ENCODE measurements around the gene KCNF1. TPM values are rescaled to one million over a fixed set of nuclear protein-coding genes. Genes with fewer than 3 reads are reported as not detected.

The KCNF1 gene
- total RNA-seq, 4 donors from 2014 or later: 0.22 to 0.42 TPM; not detected in 2

- H3K4me1 ChIP-seq: peaks cover 0 to 11% (median 0%) of the 10 kb centered on the region in 4 donors
- H3K4me3 ChIP-seq: no peak overlapping the region
- H3K36me3 ChIP-seq: no peaks in the 10 kb centered on the region
- H3K9me3 ChIP-seq: no peaks in the 10 kb centered on the region
- H3K27me3 ChIP-seq: peaks cover 0 to 46% of the 10 kb centered on the region in 2 donors
- DNase-seq (ENCODE audit: low spot score in 2 of 2): no peak
- H3K27ac ChIP-seq: no peak overlapping the region
- TF ChIP-seq POLR2A (IDR thresholded peaks at IDR 0.05) (no peak), EP300 (IDR thresholded peaks at IDR 0.05) (no peak)
- TF ChIP-seq, protein P1, sequence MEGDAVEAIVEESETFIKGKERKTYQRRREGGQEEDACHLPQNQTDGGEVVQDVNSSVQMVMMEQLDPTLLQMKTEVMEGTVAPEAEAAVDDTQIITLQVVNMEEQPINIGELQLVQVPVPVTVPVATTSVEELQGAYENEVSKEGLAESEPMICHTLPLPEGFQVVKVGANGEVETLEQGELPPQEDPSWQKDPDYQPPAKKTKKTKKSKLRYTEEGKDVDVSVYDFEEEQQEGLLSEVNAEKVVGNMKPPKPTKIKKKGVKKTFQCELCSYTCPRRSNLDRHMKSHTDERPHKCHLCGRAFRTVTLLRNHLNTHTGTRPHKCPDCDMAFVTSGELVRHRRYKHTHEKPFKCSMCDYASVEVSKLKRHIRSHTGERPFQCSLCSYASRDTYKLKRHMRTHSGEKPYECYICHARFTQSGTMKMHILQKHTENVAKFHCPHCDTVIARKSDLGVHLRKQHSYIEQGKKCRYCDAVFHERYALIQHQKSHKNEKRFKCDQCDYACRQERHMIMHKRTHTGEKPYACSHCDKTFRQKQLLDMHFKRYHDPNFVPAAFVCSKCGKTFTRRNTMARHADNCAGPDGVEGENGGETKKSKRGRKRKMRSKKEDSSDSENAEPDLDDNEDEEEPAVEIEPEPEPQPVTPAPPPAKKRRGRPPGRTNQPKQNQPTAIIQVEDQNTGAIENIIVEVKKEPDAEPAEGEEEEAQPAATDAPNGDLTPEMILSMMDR (IDR thresholded peaks at IDR 0.05): no peak
- WGBS, 2 donors: 90 to 92% methylated on average over 57 to 58 of the region's 58 CpGs
Observed at GRCh38 chr2:10912796-10913455, 1.2 kb downstream of the KCNF1 start.

GRCh38 chr2:10913501-10914271 lies 2.0 kb downstream of the KCNF1 start:
- Histone ChIP-seq H3K4me1 (peaks cover 0 to 11% (median 0%) of the 10 kb centered on the region in 4 donors), H3K27ac (no peak overlapping the region), H3K36me3 (no peaks in the 10 kb centered on the region), H3K4me3 (no peak overlapping the region), H3K9me3 (no peaks in the 10 kb centered on the region), H3K27me3 (peaks cover 0 to 46% of the 10 kb centered on the region in 2 donors)
- 84 to 86% methylated on average over 24 to 33 of the region's 38 CpGs for WGBS, 2 donors
- TF ChIP-seq EP300 (IDR thresholded peaks at IDR 0.05): no peak
- TF ChIP-seq POLR2A (IDR thresholded peaks at IDR 0.05): no peak
- TF ChIP-seq, protein P1 (IDR thresholded peaks at IDR 0.05): no peak
- DNase-seq (ENCODE audit: low spot score in 2 of 2): no peak

DNA sequence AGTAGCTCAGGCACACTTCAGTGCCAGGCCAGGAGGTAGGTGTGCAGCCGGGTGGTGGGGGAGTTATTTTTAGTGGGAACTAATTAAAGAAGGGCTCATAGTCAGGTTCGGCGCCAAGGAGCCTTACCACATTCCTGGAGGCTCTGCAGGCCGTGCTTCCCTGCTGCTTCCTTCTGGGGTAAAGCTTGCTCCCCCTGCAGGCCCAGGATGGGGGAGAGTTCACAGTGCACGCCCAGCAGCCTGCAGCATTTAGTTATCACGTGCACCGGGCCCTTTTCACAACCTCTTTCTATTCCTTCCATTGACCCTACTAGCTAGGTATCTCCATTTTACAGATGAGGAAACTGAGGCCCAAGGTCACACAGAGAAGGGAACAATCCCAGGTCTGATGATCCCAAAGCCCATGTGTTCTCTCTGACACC lies 2.5 kb downstream of the KCNF1 start:
- Histone ChIP-seq H3K9me3 (no peaks in the 10 kb centered on the region), H3K36me3 (no peaks in the 10 kb centered on the region), H3K4me1 (peaks cover 0 to 11% (median 0%) of the 10 kb centered on the region in 4 donors), H3K27ac (no peak overlapping the region), H3K27me3 (peaks cover 0 to 42% of the 10 kb centered on the region in 2 donors), H3K4me3 (no peak overlapping the region)
- TF ChIP-seq, protein P1 (IDR thresholded peaks at IDR 0.05): no peak
- no peak for TF ChIP-seq POLR2A (IDR thresholded peaks at IDR 0.05)
- no peak for TF ChIP-seq EP300 (IDR thresholded peaks at IDR 0.05)
- DNase-seq (ENCODE audit: low spot score in 2 of 2): no peak
- WGBS, 2 donors: 35 to 36% methylated on average over 7 of the region's 7 CpGs

- Histone ChIP-seq H3K4me1 (peaks cover 0 to 11% (median 0%) of the 10 kb centered on the region in 4 donors), H3K9me3 (no peaks in the 10 kb centered on the region), H3K27ac (no peak overlapping the region), H3K27me3 (peaks cover 0 to 38% of the 10 kb centered on the region in 2 donors), H3K4me3 (no peak overlapping the region), H3K36me3 (no peaks in the 10 kb centered on the region)
- WGBS, 2 donors: 87 to 88% methylated on average over 7 of the region's 7 CpGs
- no peak for DNase-seq (ENCODE audit: low spot score in 2 of 2)
- TF ChIP-seq, protein P1 (IDR thresholded peaks at IDR 0.05): no peak
- TF ChIP-seq POLR2A (IDR thresholded peaks at IDR 0.05) (no peak), EP300 (IDR thresholded peaks at IDR 0.05) (no peak)
Observed at GRCh38 chr2:10915236-10915635, 3.5 kb downstream of the KCNF1 start.

- H3K27me3 ChIP-seq: peaks cover 0 to 33% of the 10 kb centered on the region in 2 donors
- no peak overlapping the region for H3K4me3 ChIP-seq
- H3K9me3 ChIP-seq: no peaks in the 10 kb centered on the region
- peaks cover 0 to 11% (median 0%) of the 10 kb centered on the region in 4 donors for H3K4me1 ChIP-seq
- no peaks in the 10 kb centered on the region for H3K36me3 ChIP-seq
- TF ChIP-seq POLR2A (IDR thresholded peaks at IDR 0.05) (no peak), EP300 (IDR thresholded peaks at IDR 0.05) (no peak)
- TF ChIP-seq, protein P1 (IDR thresholded peaks at IDR 0.05): no peak
- H3K27ac ChIP-seq: no peak overlapping the region
- no peak for DNase-seq (ENCODE audit: low spot score in 2 of 2)
- WGBS, 2 donors: 64 to 66% methylated on average over 10 of the region's 10 CpGs
Observed at GRCh38 chr2:10915731-10916276, 4.1 kb downstream of the KCNF1 start.

Data from tibial nerve (tissue), 4 donors.